Gastrocnemius medialis (tissue), 4 donors: ENCODE measurements around the gene RNF207.

Source experiments
- POLR2A ChIP-seq, 2 donors: fragments of 450-650 bp; IDR thresholded peaks; one replicate each; pipeline ENCODE4 v1.6.1; 2017; ENCODE audit warnings: antibody characterized with exemption in 2 of 2, mild to moderate bottlenecking in 2 of 2, moderate library complexity in 2 of 2
- TF ChIP-seq, protein P1 (sequence below), 5 experiments: fragments of 450-650 bp in 3 of 5; fragments of 200-600 bp in 2 of 5; sonication (generic) in 2 of 5; IDR thresholded peaks in 4 of 5; conservative IDR thresholded peaks in 1 of 5; 1 replicate in 4 of 5; 2 replicates in 1 of 5; pipeline ENCODE4 v1.5.1; 2016 to 2019; ENCODE audit warnings: antibody characterized with exemption in 5 of 5, mild to moderate bottlenecking in 3 of 5, moderate library complexity in 3 of 5

DNA sequence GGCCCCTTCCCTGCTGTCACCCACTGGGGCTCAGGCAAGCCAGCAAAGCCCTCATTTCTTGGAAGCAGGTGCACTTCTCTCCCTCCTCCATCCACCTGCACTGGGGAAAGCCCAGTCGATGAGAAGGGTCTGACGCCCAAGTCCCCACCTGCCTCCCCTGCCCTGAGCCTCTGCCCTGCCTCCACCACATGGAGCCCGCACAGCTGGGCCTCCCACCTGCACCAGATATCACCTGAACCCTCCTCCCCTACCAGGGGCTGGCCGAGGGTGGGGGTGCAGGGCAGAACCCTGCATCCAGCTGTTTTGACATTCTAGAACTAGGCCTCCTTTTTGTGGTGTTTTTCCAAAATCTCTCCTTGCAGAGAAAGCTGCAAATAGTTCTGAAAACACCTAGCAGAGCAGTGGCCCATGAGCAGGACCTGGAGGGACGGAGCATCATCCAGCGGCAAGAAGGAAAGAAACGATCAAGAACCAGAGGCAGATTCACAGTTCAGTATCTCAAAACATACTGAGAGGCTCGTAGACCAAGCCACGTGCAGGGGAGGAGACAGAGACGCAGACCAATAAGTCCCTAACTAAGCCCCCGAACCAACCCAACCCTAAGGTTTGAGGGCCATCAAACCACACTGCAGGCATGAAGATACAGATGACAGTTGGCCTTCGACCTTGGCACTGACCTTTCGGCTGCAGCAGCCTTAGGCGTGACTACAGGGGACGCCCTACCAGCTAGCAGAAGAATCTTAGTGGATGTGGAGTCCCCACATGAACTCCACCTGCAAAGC, 42.5 kb upstream of the RNF207 start:
- TF ChIP-seq, protein P1, sequence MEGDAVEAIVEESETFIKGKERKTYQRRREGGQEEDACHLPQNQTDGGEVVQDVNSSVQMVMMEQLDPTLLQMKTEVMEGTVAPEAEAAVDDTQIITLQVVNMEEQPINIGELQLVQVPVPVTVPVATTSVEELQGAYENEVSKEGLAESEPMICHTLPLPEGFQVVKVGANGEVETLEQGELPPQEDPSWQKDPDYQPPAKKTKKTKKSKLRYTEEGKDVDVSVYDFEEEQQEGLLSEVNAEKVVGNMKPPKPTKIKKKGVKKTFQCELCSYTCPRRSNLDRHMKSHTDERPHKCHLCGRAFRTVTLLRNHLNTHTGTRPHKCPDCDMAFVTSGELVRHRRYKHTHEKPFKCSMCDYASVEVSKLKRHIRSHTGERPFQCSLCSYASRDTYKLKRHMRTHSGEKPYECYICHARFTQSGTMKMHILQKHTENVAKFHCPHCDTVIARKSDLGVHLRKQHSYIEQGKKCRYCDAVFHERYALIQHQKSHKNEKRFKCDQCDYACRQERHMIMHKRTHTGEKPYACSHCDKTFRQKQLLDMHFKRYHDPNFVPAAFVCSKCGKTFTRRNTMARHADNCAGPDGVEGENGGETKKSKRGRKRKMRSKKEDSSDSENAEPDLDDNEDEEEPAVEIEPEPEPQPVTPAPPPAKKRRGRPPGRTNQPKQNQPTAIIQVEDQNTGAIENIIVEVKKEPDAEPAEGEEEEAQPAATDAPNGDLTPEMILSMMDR (IDR thresholded peaks at IDR 0.05 in 4 of 5, conservative IDR thresholded peaks at IDR 0.05 in 1 of 5): no peak
- TF ChIP-seq POLR2A (IDR thresholded peaks at IDR 0.05): no peak
